GM04503 (cell line): ENCODE data around the gene CCDC14.
"Not testable (repeated sequence)": the region's sequence is repeated elsewhere in the genome, so short reads cannot be mapped to it uniquely, and the experiment has no call there.

ENCODE experiments used
- DNase-seq: peaks from one replicate; pipeline ENCODE4 v3.0.0-alpha.2; 2012; ENCODE audit warnings: low read depth

Gene CCDC14, protein sequence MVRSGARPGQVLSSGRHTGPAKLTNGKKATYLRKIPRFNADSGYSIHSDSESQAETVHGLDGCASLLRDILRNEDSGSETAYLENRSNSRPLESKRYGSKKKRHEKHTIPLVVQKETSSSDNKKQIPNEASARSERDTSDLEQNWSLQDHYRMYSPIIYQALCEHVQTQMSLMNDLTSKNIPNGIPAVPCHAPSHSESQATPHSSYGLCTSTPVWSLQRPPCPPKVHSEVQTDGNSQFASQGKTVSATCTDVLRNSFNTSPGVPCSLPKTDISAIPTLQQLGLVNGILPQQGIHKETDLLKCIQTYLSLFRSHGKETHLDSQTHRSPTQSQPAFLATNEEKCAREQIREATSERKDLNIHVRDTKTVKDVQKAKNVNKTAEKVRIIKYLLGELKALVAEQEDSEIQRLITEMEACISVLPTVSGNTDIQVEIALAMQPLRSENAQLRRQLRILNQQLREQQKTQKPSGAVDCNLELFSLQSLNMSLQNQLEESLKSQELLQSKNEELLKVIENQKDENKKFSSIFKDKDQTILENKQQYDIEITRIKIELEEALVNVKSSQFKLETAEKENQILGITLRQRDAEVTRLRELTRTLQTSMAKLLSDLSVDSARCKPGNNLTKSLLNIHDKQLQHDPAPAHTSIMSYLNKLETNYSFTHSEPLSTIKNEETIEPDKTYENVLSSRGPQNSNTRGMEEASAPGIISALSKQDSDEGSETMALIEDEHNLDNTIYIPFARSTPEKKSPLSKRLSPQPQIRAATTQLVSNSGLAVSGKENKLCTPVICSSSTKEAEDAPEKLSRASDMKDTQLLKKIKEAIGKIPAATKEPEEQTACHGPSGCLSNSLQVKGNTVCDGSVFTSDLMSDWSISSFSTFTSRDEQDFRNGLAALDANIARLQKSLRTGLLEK

DNA sequence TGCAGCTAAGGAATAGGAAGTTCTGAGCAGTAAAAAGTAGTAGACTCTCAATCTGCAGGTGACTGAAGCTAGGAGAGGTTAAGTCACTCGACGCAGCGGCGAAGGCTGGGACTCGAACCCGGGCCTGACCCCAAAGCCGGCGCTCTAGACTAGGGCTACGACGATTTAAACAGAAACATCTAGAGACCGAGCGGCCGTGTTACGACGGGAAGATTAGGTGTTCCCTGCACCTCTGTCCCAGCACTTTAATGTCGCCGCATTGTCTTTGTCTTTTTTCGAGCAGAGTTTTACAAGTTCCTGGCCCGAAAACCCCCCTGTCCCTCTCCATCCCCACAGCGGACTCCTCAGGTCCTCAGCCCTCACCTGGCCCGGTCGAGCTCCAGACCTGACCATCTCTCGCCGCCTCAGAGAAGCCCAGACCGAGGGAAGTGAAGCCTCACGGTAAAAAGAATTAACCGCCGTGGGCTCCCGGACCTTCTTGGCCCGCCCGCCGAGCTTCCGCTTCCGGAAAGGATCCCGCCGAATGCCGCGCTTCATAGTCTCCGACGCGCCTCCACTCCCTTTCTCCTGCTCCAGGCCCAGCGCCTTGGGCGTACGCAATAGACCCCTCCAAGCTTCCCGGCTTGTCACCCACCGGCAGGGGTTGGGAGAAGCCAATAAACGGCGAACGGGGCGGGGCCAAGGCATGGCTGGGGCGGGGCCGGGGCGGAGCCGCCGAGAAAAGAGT lies at the start of gene CCDC14:
Gene CCDC14 (minus strand): TSS at position 449 of the 727 bp plus-strand sequence. CDS start 56 bp downstream, at position 393.
- DNase-seq = peak; percentile 68

DNA sequence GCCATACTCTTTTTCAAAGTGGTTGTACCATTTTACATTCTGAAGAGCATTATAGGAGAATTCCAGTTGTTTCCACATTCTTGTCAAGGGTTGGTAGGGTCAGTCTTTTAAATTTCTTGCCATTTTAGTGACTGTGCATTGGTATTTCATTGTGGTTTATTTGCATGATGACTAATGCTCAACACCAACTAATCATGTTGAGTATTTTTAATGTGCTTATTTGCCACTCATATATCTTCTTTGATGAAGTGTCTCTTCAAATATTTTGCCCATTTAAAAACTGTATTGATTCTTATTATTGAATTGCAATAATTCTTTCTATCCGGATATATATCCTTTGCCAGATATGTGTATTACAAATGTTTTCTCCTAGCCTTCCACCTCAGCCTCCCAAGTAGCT lies 47.3 kb upstream of the CCDC14 start:
- DNase-seq = not testable (repeated sequence)

DNA sequence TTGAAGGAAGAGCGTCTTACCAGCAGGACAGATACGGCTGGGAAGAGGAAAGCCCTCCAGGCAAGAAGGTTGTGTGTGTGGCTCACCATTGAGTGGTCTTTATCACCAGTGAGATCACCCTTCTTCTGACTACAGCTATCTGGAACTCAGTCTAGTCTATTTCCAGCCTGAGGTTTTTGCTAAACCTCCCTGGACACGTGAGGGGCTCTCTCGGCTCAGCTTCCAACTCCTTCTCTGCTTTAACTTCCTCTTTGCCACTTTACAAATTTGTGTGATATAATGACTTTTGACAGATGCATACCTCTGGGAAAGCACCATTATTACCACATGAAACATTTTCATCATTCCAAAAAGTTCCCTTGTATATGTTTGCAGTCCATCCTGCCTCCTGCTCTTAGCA lies 46.2 kb upstream of the CCDC14 start:
- no peak for DNase-seq

DNA sequence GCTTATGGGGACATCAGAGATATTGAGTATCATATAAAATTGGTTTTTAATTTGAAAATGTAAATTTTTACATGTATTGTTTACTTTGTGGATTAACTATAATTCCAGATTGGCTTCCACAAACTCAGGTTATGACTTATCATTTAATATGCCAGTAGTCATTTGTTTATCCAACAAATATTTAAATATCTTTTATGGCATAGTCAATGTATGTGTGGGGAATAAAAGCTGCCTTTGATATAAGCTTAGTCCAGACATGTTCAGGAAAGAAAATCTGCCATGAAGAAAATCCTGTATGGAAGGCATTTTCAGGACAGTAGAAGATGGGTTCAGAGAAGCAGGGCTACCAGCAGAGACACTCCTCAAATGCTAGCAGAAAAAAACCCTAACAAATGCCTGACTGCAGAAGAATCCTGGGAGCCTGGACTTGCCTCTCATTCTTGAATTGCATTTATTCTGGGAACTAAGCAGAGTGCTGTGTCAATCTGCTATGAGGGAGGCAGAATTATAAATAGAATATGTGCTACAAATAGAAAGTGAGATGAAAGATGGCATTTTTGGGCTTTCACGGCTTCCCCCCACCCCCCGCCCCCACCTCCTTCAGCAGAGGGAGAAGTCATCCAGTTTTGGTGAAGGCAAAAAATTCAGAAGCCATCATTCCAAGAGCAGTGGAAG lies 41.5 kb upstream of the CCDC14 start:
- DNase-seq = not testable (repeated sequence)

DNA sequence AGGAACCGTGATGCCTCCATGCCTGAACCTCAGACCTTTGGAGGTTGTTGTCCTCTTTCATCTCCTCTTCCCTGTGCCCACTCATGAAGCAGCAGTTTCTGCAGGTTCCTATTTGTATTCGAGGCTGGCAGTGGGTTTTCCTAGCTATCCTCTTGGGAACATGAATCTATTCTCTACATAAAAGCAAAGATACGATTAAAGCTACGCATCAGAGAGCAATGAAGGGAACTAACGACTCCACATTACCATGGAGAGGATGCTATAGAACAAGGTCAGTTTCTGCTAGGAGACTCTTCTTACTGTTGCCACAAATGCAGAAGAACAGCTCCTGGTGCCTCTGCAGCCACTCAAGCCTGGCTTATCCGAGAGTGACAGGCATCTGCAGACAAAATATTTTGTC lies 40.3 kb upstream of the CCDC14 start:
- DNase-seq = not testable (repeated sequence)

DNA sequence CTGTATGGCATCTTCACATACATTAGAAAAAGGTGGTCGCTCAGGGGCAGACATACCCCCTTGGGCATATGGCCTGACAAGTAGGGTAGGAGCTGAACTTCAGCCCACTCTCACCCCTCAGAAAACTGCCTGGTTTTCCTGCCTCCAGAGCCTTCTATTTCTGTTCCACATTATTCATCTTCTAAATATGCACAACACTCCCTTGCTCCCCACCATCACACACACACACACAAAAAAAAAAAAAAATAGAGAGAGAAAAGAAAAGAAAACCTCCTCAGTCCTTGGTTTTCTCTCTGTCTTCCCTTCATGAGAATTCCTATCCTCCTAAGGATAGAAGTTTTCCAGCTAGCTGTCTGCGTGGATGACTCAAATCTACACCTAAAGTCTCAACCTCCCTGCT lies 36.5 kb upstream of the CCDC14 start:
- DNase-seq = no peak

DNA sequence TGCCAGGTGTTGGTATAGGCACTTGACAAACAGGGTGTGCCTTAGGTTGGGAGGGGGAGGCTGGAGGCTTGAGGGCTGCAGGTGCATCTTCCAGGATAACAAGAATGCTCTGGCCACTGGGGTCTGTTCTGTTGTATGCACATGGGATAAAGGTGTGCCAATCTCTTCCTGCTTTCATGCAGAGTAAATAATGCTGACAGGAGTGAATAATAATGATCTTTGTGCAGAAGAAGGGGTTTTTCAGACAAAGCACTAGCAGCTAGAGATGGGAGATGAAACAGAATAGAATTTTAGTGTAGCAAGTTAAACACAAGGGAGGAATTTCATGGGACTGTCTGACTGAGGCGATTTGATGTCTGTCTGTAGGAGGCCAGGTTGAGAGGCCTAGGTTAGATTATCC lies 32.8 kb upstream of the CCDC14 start:
- DNase-seq = no peak

DNA sequence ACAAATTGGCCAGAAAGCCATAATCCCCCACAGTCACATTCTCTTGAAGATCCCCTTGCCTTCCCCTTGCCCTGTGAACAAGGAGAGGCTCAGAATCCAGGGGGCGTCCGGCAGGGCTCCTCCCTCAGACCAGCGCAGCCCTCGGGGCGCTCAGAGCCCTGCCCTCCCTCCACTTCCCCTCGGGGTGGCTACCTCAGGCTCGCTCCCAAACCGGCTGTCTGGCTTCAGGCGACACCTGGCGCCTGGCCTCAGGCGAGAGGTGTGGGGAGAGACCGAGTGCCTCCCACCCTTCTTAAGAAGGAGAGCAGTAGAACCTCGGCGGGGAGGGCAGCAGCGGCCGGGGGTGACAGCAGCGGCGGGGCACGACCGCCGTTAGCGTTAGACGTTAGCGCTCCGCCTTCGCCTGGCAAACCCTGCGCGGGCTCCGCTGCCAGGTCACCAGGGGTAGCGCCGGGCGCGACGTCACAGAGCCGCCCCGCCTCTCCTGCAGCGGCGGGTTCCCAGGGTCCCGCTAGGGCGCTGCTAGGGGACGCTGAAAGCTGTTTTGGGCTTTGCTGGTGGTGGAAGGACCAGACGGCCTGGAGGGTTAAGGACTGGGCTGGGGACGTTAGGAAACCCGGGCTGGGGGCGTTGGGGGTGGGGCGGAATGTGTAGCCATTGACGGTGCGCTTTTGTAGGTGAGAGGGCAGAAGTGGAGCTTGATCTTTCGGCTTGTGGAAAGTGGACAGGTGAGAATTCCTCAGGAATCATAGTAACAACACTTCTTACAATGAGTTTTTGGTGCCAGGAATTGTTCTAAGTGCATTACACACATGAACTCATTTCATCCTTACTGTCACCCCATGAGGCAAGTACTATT lies 30.9 kb upstream of the CCDC14 start, which contains the start of gene ROPN1:
Gene ROPN1 (minus strand): TSS at position 395 of the 859 bp plus-strand sequence. CDS start 11,643 bp downstream, outside the sequence.
- DNase-seq = not testable (repeated sequence)

DNA sequence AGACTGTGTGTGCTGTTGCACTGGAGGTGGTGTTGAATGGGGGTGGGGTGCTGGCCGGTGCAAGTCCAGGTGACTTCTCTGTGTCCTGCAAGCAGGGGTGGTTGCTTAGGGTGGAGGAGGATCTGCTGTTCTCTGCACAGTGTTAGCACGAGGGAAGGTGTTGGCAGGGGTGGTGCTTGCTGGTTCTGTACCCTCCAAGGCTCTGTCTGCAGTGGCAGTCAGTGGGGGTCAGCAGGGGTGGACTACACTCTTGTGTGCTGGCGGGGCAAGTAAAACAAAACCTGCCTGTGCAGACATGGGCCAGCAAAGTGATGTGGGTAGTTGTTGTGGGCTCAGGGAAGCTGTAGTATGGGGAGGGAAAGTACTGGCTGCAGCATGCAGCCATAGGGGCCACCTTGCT lies 25.4 kb upstream of the CCDC14 start:
- DNase-seq = no peak

DNA sequence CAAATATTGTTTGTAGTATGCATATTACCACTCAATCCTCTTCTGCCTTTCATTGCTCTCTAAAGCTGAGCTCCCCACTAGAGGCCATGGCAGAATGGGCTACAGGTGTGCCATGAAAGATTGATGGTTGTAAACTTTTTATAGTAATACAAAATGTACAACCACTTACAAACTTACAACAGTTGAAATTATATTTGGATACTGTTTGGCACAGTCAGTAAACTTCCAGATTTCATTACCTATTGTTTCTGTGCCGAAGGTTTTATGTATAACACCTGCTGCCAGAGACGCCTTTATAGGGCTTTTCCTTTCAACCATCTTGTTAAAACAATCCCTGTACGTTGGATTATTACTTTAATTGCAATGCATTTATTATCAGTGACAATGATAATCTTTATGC lies 23.9 kb upstream of the CCDC14 start:
- no peak for DNase-seq

DNA sequence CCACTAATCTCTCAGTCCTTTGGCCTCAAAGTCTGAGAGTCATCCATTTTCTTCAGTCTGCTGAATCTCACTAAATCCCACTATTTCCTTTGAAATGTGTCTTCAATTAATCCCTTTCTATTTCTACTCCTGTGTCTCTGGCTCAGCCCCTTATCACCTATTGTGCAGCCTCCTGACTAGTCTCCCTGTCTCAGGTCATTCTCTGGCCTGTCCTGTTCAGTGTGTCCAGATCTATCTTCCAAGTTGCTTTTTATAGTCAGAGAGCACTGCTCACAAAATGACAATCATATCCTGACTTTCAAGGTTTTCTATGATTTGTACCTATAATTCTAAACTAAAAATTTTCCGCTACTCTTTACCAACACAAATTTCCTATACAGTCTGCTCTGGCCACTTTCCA lies 23.3 kb upstream of the CCDC14 start:
- no peak for DNase-seq

DNA sequence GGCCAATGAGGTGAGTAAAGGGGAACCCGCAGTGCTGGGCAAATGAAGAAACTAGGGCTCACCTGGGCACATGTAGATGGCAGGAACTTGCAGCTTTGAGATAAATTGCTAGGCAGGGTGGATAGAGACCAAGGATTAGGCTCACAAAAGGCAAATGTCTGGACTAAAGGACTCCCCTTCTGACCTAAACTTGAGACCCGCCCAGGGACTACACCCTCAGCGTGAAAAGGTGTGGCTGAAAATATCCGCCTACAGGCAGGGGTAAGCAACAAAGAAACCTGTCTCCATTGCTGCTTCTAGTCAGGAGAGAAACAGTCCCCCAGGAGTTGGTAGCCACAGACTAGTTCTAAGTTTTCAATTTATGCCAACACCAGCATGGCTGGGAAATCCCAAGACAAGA lies 20.3 kb upstream of the CCDC14 start:
- DNase-seq = not testable (repeated sequence)

DNA sequence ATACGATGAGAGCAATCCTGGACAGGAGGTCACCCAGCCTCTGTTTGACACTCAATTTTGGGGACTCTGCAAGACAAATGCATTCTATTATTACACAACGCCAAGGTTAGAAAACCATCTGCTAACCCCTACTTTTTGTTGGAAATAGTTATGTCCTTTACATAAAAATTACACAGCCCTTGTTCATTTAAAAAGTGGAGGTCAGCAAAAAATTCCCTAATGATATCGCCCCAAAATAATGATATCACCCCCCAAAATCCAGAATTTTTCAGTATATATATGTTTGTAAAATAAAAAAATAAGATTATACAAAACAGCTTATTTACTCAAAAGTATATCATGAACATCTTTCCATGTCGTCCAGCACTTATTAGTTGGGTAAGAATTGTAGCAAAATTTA lies 19.5 kb upstream of the CCDC14 start:
- DNase-seq = no peak

DNA sequence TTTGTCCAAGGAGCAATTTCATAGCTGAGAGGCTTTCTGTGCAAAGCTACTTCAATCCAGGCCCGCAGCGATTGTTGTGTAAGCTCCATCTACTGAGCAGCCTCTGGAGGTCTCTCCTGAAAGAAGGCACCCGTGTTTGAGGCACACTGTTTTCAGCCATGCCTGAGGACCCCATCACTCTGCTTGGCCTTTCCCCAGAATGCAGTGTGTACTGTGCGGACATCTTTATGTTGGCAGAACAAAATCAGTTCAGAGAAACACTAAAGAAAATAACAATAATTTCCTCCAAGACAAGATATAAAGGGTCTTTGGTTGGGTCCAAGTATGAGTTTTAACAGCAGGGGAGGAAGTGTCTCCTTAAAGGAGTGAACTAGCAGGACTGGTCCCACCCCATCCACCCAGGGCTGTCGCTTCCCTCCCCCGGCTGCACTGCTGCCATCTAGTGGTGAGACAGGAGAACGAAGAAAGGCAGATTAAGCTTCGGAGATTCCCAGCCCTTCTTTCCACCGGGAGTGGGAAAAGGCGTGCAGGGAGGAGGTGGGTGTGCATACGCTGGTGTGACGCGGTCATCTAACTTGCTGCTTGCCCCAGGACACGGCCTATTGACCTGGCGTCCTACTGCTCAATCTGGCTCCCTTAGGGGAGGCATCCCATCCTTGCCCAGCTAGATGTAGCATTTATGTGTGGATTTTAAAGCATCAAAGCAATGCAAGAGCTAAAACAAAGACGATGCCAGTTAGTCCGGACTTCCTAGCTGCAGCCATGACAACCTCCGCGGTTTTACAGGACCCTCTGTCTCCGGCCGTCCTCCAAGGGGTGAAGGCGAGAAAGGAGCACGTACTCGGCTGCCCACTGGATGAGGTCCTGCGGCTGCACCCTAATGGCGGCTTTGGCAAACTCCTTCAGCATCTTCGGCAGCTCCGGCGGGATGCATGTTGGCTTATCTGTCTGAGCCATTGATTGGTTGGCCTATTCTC lies 18.8 kb upstream of the CCDC14 start:
- DNase-seq = not testable (repeated sequence)

DNA sequence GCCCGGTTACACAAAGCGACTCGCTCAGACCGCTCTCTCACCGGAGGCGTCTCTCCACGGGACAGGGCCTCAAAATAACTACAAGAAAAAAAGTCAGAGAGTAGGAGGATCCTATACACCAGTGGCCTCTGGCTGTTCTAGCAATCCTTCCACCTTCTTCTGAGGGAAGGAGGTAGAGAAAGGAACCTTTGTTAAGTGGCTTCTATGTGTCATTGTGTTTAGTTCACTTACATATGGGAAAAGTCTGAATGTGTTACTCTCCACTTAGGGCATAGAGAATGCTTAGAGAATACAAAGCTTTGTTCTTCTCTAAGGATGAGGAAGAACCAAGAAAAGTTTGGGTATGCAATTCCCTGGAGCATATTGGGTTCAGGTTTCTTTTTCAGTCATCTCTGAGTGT lies 15.9 kb upstream of the CCDC14 start:
- DNase-seq = not testable (repeated sequence)

DNA sequence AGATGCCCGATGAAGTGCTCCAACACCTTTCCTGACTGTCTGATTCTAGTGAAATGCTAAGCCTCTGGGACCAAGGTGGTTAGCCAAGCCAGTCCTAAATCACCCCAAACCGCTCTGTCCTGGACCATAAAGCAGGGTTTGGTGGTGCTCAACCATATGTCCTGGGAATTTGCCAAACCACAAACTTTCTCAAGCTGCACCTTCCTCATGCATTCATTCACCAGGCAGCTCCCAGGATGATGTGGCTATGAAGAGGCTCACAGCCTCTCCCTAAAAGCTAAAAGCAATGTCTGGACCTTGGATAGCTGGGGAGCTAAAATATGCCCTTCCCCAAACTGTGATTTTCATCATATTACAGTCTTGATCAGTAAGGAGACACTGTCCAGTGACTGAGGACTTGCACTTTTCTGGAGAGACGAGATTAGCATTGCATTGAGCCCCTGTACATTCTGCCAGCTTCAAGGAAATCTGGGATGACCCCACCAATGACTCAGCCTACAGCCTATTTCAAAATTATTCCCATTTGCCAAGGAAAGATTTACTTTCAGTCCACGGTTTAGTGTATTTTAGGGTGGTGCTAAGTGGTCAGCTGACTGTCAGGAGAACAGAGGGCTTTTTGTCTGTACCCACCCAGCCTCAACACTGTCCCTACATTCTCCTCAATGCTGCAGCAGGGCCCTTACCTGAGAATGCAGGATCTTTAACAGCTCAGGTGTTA lies 15.3 kb upstream of the CCDC14 start:
- DNase-seq = not testable (repeated sequence)

DNA sequence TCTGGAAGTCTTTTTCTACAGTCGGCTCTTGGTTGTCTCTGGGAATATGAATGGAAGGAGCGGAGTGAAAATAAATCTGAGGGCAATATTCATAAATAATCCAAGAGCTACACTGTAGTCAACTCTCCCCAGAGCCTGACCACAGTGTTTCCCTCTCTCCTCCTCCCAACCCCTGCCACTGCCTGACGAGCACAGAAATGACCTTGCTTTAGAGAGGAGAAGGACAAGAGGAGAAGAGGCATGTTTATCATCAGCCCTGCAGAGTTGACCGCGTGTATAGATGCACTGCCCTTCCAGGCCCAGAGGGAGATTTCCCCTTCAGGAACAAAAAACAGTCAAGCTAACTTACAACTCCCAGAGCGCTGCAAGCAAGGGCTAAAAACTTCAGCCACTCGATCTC lies 14.0 kb upstream of the CCDC14 start:
- DNase-seq = not testable (repeated sequence)

DNA sequence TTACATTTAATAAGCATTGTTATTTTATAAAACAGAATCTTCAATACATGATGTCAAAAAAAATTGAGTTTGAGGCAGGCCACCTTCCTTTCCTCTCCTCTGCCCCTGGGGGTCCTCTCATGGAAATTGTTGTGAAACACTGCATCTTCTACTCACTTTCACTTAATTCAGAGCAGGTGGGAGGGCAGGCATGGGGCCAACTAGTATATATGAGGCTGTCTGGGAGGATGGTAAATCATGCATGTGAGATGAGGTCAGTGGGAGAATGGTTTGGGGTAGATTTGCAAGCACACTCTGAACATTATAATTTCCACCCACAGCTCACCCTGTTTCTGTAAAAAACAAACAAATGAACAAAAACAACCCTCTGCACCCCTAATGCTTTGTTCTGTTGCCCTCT lies 10.4 kb upstream of the CCDC14 start:
- no peak for DNase-seq

DNA sequence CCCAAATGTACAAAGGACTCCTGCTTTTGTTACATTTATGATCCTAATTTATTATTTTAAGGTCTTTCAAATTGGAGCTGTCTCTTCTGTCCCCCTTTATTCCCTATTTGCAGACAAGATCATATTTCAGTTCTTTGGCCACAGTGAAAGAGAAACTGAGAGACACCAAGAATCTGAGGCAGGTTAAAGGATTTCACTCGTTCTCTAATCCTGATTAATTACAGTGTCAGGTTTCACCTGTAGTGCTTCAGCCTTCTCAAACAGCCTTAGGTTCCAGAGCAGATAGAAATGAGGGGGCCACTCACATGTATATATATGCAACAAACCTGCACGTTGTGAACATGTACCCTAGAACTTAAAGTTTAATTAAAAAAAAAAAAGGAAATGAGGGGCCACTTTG lies 6.2 kb upstream of the CCDC14 start:
- DNase-seq = not testable (repeated sequence)
